ENCODE data around the gene SDK2. TPM values are rescaled to one million over a fixed set of nuclear protein-coding genes. Genes with fewer than 3 reads are reported as not detected.

Gene SDK2
- total and polyA plus RNA-seq, 2 experiments from 2014 or later, result 0.74 to 5.1 TPM

- TF ChIP-seq EZH2phosphoT487 (IDR thresholded peaks at IDR 0.05; ENCODE audit: unreplicated experiment), result no peak
- TF ChIP-seq CTCF (conservative IDR thresholded peaks at IDR 0.05; ENCODE audit: low read depth in 2 of 2), result no peak
Observed at GRCh38 chr17:73464447-73464846, 179.8 kb downstream of the SDK2 start (continued).

GRCh38 chr17:73463821-73464220, 180.4 kb downstream of the SDK2 start:
- Mint-ChIP-seq H3K36me3 (ENCODE audit: low read depth) (no peaks in the 10 kb centered on the region), H3K27ac (no peak overlapping the region), H3K27me3 (ENCODE audit: insufficient read depth, low read depth, poor library complexity) (peaks cover 2% of the 10 kb centered on the region), H3K9me3 (no peaks in the 10 kb centered on the region), H3K4me3 (no peak overlapping the region), H3K4me1 (peaks cover 8% of the 10 kb centered on the region)
- TF ChIP-seq REST (IDR thresholded peaks at IDR 0.05; ENCODE audit: unreplicated experiment) (no peak), POLR2AphosphoS5 (IDR thresholded peaks at IDR 0.05; ENCODE audit: low read depth) (no peak), NANOG (IDR thresholded peaks at IDR 0.05; ENCODE audit: borderline replicate concordance) (no peak), ZNF114 (CRISPR knock-in tag; IDR thresholded peaks at IDR 0.05) (no peak), ZNF331 (CRISPR knock-in tag; IDR thresholded peaks at IDR 0.05; ENCODE audit: low read depth) (no peak), JUNB (IDR thresholded peaks at IDR 0.05; ENCODE audit: unreplicated experiment) (no peak), STAT1 (IDR thresholded peaks at IDR 0.05; ENCODE audit: unreplicated experiment) (no peak), EZH2phosphoT487 (IDR thresholded peaks at IDR 0.05; ENCODE audit: unreplicated experiment) (no peak), ZNF462 (CRISPR knock-in tag; IDR thresholded peaks at IDR 0.05) (no peak)
- Histone ChIP-seq H3K36me3 (ENCODE audit: insufficient read depth) (no peaks in the 10 kb centered on the region), H3K4me2 (no peak overlapping the region), H4K20me1 (replicated peaks; ENCODE audit: insufficient read depth) (no peaks in the 10 kb centered on the region), H3K27me3 (ENCODE audit: insufficient read depth) (no peaks in the 10 kb centered on the region), H3K27ac (ENCODE audit: low read depth) (no peak overlapping the region), H3K4me3 (no peak overlapping the region), H2AFZ (no peak overlapping the region), H3F3A (replicated peaks; ENCODE audit: low read depth) (no peaks in the 10 kb centered on the region), H3K4me1 (ENCODE audit: insufficient read depth) (no peaks in the 10 kb centered on the region), H3K79me2 (replicated peaks; ENCODE audit: insufficient read depth) (no peaks in the 10 kb centered on the region), H3K9me2 (ENCODE audit: insufficient read depth) (peaks cover 12% of the 10 kb centered on the region; the same call in 1 of the 2 replicates)
- ATAC-seq (no peak), DNase-seq (ENCODE audit: low spot score) (no peak)
